K562 treated with DMSO at 1 percent for 4 hours (cell line): Measurements from ENCODE around the gene PCMT1. TPM values are rescaled to one million over a fixed set of nuclear protein-coding genes. Genes with fewer than 3 reads are reported as not detected.

Experiments
- total RNA-seq: library from RNA; unstranded; fragments of 300-600 nt; gene quantifications from 2 replicates; pipeline ENCODE4 v1.2.3, GENCODE V29; 2022; ENCODE audit not compliant: insufficient read depth

The PCMT1 gene
- 336 and 409 TPM in 2 replicates for total RNA-seq

GRCh38 chr6:149749594-149750135, at the start of gene PCMT1:
Gene PCMT1, plus strand, starts transcription at chr6:149749741. Its CDS starts 161 bp downstream, at chr6:149749902.

DNA sequence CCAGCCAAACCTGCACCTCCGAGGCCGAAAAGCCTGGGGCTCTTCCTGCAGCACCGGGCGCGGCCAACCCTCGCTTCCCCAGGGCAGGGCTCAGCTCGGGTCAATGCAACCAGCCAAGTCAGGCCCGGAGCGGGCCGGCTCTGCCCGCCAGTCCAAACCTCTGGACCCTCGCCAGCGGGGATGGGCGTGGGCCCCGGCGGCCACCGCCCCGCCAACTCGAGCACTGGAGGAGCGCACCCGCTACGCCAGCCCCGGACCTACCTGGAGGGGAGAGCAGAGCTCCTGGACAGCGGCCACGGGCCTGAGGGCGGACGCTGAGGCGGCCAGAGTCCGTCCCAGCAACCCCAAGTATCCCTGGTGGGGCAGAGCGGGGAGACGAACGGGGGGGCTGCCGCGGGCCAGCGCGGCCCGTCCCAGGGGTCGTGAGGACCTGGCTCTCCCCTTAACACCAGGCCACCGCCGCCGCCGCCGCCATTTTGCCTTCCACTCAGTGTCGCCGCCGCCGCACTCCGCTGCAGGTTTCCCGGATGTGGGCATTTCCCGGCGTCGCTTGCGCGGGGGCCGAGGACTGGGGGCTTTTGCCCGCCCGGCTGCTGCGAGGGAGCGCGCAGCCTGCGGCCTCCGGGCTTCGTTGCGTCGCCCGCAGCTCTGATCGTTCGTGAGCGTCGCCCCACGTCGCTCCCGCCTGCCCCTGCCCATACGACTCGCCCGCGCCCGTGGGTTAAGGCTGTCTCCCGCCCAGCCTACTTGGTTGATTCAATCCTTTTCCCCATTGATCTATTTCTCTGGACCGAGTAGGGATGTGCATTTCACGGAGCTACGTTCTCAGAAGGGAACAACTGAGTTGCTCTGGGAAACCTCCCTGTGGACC, 31.7 kb upstream of the PCMT1 start, which contains the start of gene LATS1:
TSS of gene LATS1 (minus strand) at position 514 of the 871 bp plus-strand sequence. CDS start 15,975 bp downstream, outside the sequence.

GRCh38 chr6:149746147-149746946, 3.2 kb upstream of the PCMT1 start, which contains the start of gene NUP43:
Gene NUP43, minus strand, starts transcription at chr6:149746529. Its CDS starts 34 bp downstream, at chr6:149746495.

Other genes starting within 250 kb of the PCMT1 start
- 9.3 and 10.4 TPM in 2 replicates for gene PPIL4, start 203.7 kb upstream of the PCMT1 start, total RNA-seq
- 14.4 and 16.2 TPM in 2 replicates for gene GINM1, start 183.4 kb upstream of the PCMT1 start, total RNA-seq
- gene KATNA1, start 101.0 kb upstream of the PCMT1 start, total RNA-seq: 21.9 and 28.2 TPM in 2 replicates
- gene LATS1, start 31.6 kb upstream of the PCMT1 start, total RNA-seq: 8.2 and 8.8 TPM in 2 replicates
- gene NUP43, start 3.2 kb upstream of the PCMT1 start, total RNA-seq: 20.6 and 22.4 TPM in 2 replicates
- 2.5 and 3.4 TPM in 2 replicates for gene LRP11, start 114.6 kb downstream of the PCMT1 start, total RNA-seq
- gene RAET1E, start 148.4 kb downstream of the PCMT1 start, total RNA-seq: not detected in 2 replicates
- not detected in 2 replicates for gene RAET1G, start 173.4 kb downstream of the PCMT1 start, total RNA-seq
- gene ULBP2, start 192.3 kb downstream of the PCMT1 start, total RNA-seq: 6.3 and 11.0 TPM in 2 replicates
- 6.3 and 8.8 TPM in 2 replicates for gene ULBP1, start 214.2 kb downstream of the PCMT1 start, total RNA-seq